ENCODE data around the gene DHCR24.

Gene DHCR24

GRCh38 chr1:54804471-54805132, 82.4 kb downstream of the DHCR24 start:
- FAIRE-seq: no peak
- no peak for DNase-seq (ENCODE audit: insufficient read length, low spot score)

GRCh38 chr1:54803761-54804470, 83.1 kb downstream of the DHCR24 start:
- FAIRE-seq: no peak
- DNase-seq (ENCODE audit: insufficient read length, low spot score): no peak

DNA sequence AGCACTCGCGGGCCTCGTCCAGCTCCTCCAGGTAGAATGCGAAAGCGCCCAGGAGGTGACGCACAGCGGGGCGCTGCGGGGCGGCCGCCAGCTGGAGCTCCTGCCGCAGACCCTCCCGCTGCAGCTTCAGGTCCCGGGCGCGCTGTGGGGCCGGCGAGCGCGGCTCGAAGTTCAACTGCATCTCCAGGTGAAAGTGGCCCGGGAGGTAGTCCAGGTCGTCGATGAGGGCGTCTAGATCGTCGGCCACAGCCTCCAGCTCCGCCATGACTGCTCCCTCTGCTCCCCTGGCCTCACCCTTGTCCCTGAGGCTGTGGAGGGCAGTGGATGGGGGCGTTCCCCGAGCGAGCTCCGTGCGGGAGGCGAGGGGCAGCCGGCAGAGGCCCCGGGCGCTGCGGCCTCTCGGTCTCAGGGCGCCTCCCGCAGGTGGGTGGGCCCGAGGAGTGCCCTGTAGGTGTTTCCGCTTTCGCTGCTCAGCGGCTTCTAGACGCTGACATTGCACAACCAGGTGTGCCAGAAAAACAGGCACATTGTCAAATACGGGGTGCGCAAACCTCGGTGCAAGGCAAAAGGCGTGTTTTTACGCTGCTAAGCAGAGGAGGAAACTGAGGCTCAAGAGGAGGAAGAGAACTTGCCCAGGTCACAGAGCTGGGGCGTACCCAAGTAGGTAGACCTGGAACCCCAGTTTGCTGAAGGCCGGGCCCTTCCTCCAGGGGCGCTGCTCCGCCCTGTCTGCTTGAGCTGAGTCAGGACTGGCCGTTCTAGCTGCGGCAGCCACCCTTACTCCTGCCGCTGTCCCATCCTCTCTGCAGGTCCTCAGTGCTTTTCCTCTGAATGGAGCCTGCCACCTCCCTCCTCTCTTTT, 85.9 kb downstream of the DHCR24 start, which contains the start of gene TTC22:
TTC22 (minus strand) TSS at position 425 of the 861 bp plus-strand sequence; CDS start at position 265, 160 bp downstream.
- DNase-seq (ENCODE audit: insufficient read length, low spot score): no peak
- FAIRE-seq: no peak

DNA sequence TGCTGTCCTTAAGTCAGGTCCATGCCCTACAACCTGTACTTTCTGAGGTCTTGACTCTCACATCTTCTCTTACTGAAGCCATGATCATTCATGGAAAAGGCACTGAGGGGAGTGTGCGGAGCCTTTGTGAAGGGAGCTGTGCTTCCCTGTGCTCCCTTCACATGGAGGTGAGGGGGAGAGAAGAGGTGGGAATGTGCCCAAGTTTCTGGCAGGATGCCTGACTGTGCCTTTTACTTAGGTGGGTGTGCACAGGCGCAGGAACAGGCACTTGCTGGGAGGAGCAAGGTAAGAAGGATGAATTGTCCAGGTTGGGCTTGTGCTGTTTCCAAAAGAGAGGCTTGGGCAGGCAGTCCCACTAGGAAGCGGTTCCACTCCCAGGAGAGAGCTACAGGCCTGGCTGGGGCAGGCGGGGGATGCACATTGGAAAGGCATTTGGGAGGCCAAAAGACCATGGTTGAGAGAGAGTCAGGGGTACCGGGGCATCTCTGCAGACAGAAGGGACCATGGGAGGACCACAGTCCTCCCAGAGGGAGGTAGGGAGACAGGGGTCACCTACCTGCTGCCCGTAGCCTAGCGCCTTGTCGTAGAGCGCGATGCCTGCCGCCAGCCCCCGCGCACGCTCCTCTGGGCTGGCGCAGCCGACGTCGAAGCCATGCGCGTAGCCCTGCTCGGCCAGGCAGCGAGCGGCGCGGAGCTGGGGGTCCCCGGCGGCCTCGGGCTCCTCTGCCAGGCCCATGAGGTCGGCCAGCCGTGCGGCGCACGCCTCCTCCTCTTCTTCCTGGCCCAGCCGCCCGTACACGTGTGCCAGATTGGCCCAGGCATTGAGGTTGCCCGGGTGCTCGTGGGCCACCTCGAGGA, 86.7 kb downstream of the DHCR24 start:
- no peak for DNase-seq (ENCODE audit: insufficient read length, low spot score)
- no peak for FAIRE-seq

Measured in HTR-8/SVneo (cell line).